NK-92 (cell line): Measurements from ENCODE around the gene LMCD1.

Experiments
- DNase-seq: peaks from one replicate; lab custom pipeline; 2025; ENCODE audit not compliant: unreplicated experiment; lab: John Stamatoyannopoulos, UW

Gene LMCD1

GRCh38 chr3:8501371-8502131 is at the start of gene LMCD1:
LMCD1 (plus strand) TSS chr3:8501823; CDS start chr3:8501939, 116 bp downstream.
- no peak for DNase-seq

- DNase-seq: no peak
Observed at GRCh38 chr3:8452112-8452511, 49.5 kb upstream of the LMCD1 start.

GRCh38 chr3:8453153-8453552 is 48.5 kb upstream of the LMCD1 start:
- DNase-seq: no peak

GRCh38 chr3:8455526-8456411 is 45.9 kb upstream of the LMCD1 start:
- DNase-seq: no peak

GRCh38 chr3:8456412-8456811 is 45.2 kb upstream of the LMCD1 start:
- DNase-seq: no peak

- DNase-seq: no peak
Observed at GRCh38 chr3:8457039-8457438, 44.6 kb upstream of the LMCD1 start.

- no peak for DNase-seq
Observed at GRCh38 chr3:8458238-8458661, 43.4 kb upstream of the LMCD1 start.

- DNase-seq: no peak
Observed at GRCh38 chr3:8458711-8459110, 42.9 kb upstream of the LMCD1 start.

- no peak for DNase-seq
Observed at GRCh38 chr3:8460050-8460708, 41.4 kb upstream of the LMCD1 start.

GRCh38 chr3:8460815-8461456 is 40.7 kb upstream of the LMCD1 start:
- no peak for DNase-seq

- DNase-seq: no peak
Observed at GRCh38 chr3:8464668-8465067, 37.0 kb upstream of the LMCD1 start.

- no peak for DNase-seq
Observed at GRCh38 chr3:8466526-8466925, 35.1 kb upstream of the LMCD1 start.

GRCh38 chr3:8470801-8471200 is 30.8 kb upstream of the LMCD1 start:
- DNase-seq: no peak

- no peak for DNase-seq
Observed at GRCh38 chr3:8472549-8472948, 29.1 kb upstream of the LMCD1 start.

- no peak for DNase-seq
Observed at GRCh38 chr3:8473029-8473428, 28.6 kb upstream of the LMCD1 start.

- DNase-seq: no peak
Observed at GRCh38 chr3:8473990-8474389, 27.6 kb upstream of the LMCD1 start.

- DNase-seq: no peak
Observed at GRCh38 chr3:8474991-8475390, 26.6 kb upstream of the LMCD1 start.

- no peak for DNase-seq
Observed at GRCh38 chr3:8480699-8481098, 20.9 kb upstream of the LMCD1 start.

- no peak for DNase-seq
Observed at GRCh38 chr3:8481380-8481779, 20.2 kb upstream of the LMCD1 start.

- DNase-seq: no peak
Observed at GRCh38 chr3:8482263-8482662, 19.4 kb upstream of the LMCD1 start.
